Adrenal gland (tissue), 12 donors: ENCODE measurements around the gene YY1. TPM values are rescaled to one million over a fixed set of nuclear protein-coding genes. Genes with fewer than 3 reads are reported as not detected.

ENCODE experiments used
- DNase-seq, 7 donors: peaks; one replicate each; pipeline ENCODE4 v3.0.0-alpha.2; 2019 to 2020
- H3K27ac ChIP-seq, 5 donors: fragments of 200-600 bp; sonication (generic) in 4 of 5; 1 replicate in 3 of 5; 2 replicates in 2 of 5; pipeline versions ENCODE4 v1.5.1 to v1.8.0; 2016 to 2020; ENCODE audit warnings: mild to moderate bottlenecking in 1 of 5
- H3K27me3 ChIP-seq: fragments of 200-600 bp; 2 replicates; pipeline ENCODE4 v1.8.0; 2021
- H3K36me3 ChIP-seq, 2 donors: fragments of 200-600 bp; replicated peaks in 1 of 2; 1 replicate in 1 of 2; 2 replicates in 1 of 2; pipeline versions ENCODE4 v1.5.1 to v1.8.0; 2018 to 2022
- H3K4me1 ChIP-seq, 2 donors: fragments of 200-600 bp; replicated peaks in 1 of 2; 1 replicate in 1 of 2; 2 replicates in 1 of 2; pipeline versions ENCODE4 v1.5.1 to v1.8.0; 2018 to 2021
- H3K4me3 ChIP-seq, 4 donors: fragments of 200-600 bp; sonication (generic) in 3 of 4; one replicate each; pipeline ENCODE4 v1.5.1; 2016 to 2018
- H3K9me3 ChIP-seq, 3 donors: fragments of 200-600 bp; sonication (generic) in 1 of 3; replicated peaks in 1 of 3; 1 replicate in 2 of 3; 2 replicates in 1 of 3; pipeline versions ENCODE4 v1.5.1 to v1.8.0; 2016 to 2021
- CTCF ChIP-seq, 6 experiments: fragments of 450-650 bp in 4 of 6; fragments of 200-600 bp in 2 of 6; sonication (generic) in 1 of 6; IDR thresholded peaks; 1 replicate in 5 of 6; 2 replicates in 1 of 6; pipeline versions ENCODE4 v1.5.1 to v1.8.0; 2016 to 2021; ENCODE audit warnings: antibody characterized with exemption in 6 of 6, mild to moderate bottlenecking in 2 of 6, moderate library complexity in 1 of 6
- POLR2A ChIP-seq, 2 donors: fragments of 450-650 bp; IDR thresholded peaks; one replicate each; pipeline ENCODE4 v1.6.1; 2017; ENCODE audit warnings: antibody characterized with exemption in 2 of 2, mild to moderate bottlenecking in 2 of 2, moderate library complexity in 1 of 2
- WGBS, 4 donors: extraction: QIAGEN DNeasy Blood & Tissue Kit in 2 of 4; methylation state at CpG; one replicate each; pipeline versions ENCODE4 v1.1.5 to v1.1.7; 2013 to 2017; 5-methylcytosine and 5-hydroxymethylcytosine counted together
- intact Hi-C, 2 donors: fragments of 100-400 bp; cut with DNase I; formaldehyde crosslinking; loops; one replicate each; pipeline versions ENCODE4 v1.14.1 to v1.15.0; 2022 to 2023
- polyA plus RNA-seq, 3 donors: library from polyadenylated mRNA; stranded (reverse); fragments of 200-250 nt in 2 of 3; fragments of 350-450 nt in 1 of 3; fragmentation: Illumina TruSeq in 1 of 3; extraction: RNeasy Lipid Tissue Mini Kit (QIAGEN cat#74804) in 1 of 3; gene quantifications; one replicate each; pipeline ENCODE4 v1.2.3, GENCODE V29; 2013 to 2014
- total RNA-seq, 9 donors: library from RNA; depleted of rRNA in 4 of 9; stranded (reverse); fragments of >200 nt in 4 of 9; fragments of 120-200 nt in 1 of 9; fragmentation: NEBNext Ultra II Directional in 1 of 9; extraction: Animal tissue kit (Norgen Biotek cat#: 25700) in 1 of 9; gene quantifications; one replicate each; pipeline versions ENCODE4 v1.1.0 to v1.2.4, GENCODE V29; 2013 to 2023
- donor health status: healthy with polysubstance abuse.
- donor health status: Bipolar disorder and iron deficiency.
- donor health status: DM: yes; HTN: yes; CAD: no.
- donor health status: DM: no; HTN: no; CAD: no.
- donor health status: DM: no; HTN: no; CAD: no.
- donor health status: DM: yes; HTN: yes; CAD: no.

Gene YY1
- total and polyA plus RNA-seq, 12 donors = 20.1 to 79.7 (median 52.4) TPM

- Histone ChIP-seq H3K36me3 (peaks cover 0 to 15% of the 10 kb centered on the region in 2 donors), H3K27me3 (no peaks in the 10 kb centered on the region), H3K4me1 (peaks cover 14 to 39% of the 10 kb centered on the region in 2 donors), H3K27ac (no peak overlapping the region), H3K4me3 (no peak overlapping the region), H3K9me3 (no peaks in the 10 kb centered on the region)
- WGBS, 4 donors = 73 to 84% (median 75%) methylated on average over 7 of the region's 7 CpGs
- intact Hi-C loops = loop anchor here in 1 of 2 donors (5.0 kb wide), 1 partner anchor 33 kb away; no protein-coding TSS in a partner anchor
- no peak for DNase-seq
- TF ChIP-seq CTCF (IDR thresholded peaks at IDR 0.05) = no peak
These were observed 36.3 kb downstream of the YY1 start for GRCh38 chr14:100275214-100275613.

- Histone ChIP-seq H3K4me1 (peaks cover 2 to 28% of the 10 kb centered on the region in 2 donors), H3K9me3 (no peaks in the 10 kb centered on the region), H3K36me3 (peaks cover 0 to 15% of the 10 kb centered on the region in 2 donors), H3K27ac (no peak overlapping the region), H3K27me3 (no peaks in the 10 kb centered on the region), H3K4me3 (no peak overlapping the region)
- 64 to 75% (median 69%) methylated on average over 8 of the region's 8 CpGs for WGBS, 4 donors
- intact Hi-C loops = loop anchor here in 1 of 2 donors (5.0 kb wide), 1 partner anchor 36 kb away; no protein-coding TSS in a partner anchor
- TF ChIP-seq POLR2A (IDR thresholded peaks at IDR 0.05) = no peak
- TF ChIP-seq CTCF (IDR thresholded peaks at IDR 0.05) = no peak
- peak in 1 of 7 donors; percentile 20 for DNase-seq
These were observed 39.8 kb downstream of the YY1 start for GRCh38 chr14:100278702-100279101.

GRCh38 chr14:100279133-100279532 is 40.2 kb downstream of the YY1 start:
- Histone ChIP-seq H3K27me3 (no peaks in the 10 kb centered on the region), H3K9me3 (no peaks in the 10 kb centered on the region), H3K36me3 (peaks cover 0 to 15% of the 10 kb centered on the region in 2 donors), H3K4me1 (peaks cover 0 to 26% of the 10 kb centered on the region in 2 donors), H3K27ac (no peak overlapping the region), H3K4me3 (no peak overlapping the region)
- DNase-seq = no peak
- intact Hi-C loops = loop anchor here in 1 of 2 donors (5.0 kb wide), 1 partner anchor 37 kb away; no protein-coding TSS in a partner anchor
- 65 to 85% (median 74%) methylated on average over 2 of the region's 2 CpGs for whole genome bisulfite sequencing, 4 donors
- TF ChIP-seq CTCF (IDR thresholded peaks at IDR 0.05) (no peak), POLR2A (IDR thresholded peaks at IDR 0.05) (no peak)

GRCh38 chr14:100279563-100279962 is 40.6 kb downstream of the YY1 start:
- peak in 3 of 7 donors; percentile 10 to 52 (median 19) for DNase-seq
- 91 to 100% (median 94%) methylated on average over 2 to 8 of the region's 8 CpGs for WGBS, 4 donors

More at GRCh38 chr14:100279563-100279962, 40.6 kb downstream of the YY1 start:
- H3K27me3 ChIP-seq = no peaks in the 10 kb centered on the region
- no peak for TF ChIP-seq POLR2A (IDR thresholded peaks at IDR 0.05)
- TF ChIP-seq CTCF (IDR thresholded peaks at IDR 0.05) = no peak
- no peak overlapping the region for H3K4me3 ChIP-seq
- H3K9me3 ChIP-seq = no peaks in the 10 kb centered on the region
- peaks cover 0 to 15% of the 10 kb centered on the region in 2 donors for H3K36me3 ChIP-seq
- H3K27ac ChIP-seq = peak overlapping the region in 1 of 5 donors; percentile 13
- H3K4me1 ChIP-seq = peaks cover 0 to 29% of the 10 kb centered on the region in 2 donors
- intact Hi-C loops = loop anchor here in 1 of 2 donors (5.0 kb wide), 1 partner anchor 37 kb away; no protein-coding TSS in a partner anchor
